HEK293 (cell line): ENCODE data around the gene TM2D3.

Experiments used
- AEBP2 ChIP-seq: fragments of 450-650 bp; formaldehyde crosslinking; IDR thresholded peaks from 2 replicates; pipeline ENCODE4 v1.5.1; 2016; ENCODE audit warnings: missing biosample characterization, missing genetic modification characterization, borderline replicate concordance
- ATF2 ChIP-seq: fragments of 450-650 bp; formaldehyde crosslinking; IDR thresholded peaks from 2 replicates; pipeline ENCODE4 v1.5.1; 2016; ENCODE audit warnings: missing biosample characterization, missing genetic modification characterization, low read depth
- BCL6B ChIP-seq: fragments of 450-650 bp; formaldehyde crosslinking; IDR thresholded peaks from 2 replicates; pipeline ENCODE4 v1.5.1; 2017; ENCODE audit warnings: missing biosample characterization, missing genetic modification characterization
- KLF17 ChIP-seq: fragments of 450-650 bp; formaldehyde crosslinking; IDR thresholded peaks from 2 replicates; pipeline ENCODE4 v1.5.1; 2016; ENCODE audit warnings: missing biosample characterization, missing genetic modification characterization
- MYNN ChIP-seq: fragments of 450-650 bp; formaldehyde crosslinking; IDR thresholded peaks from 2 replicates; pipeline ENCODE4 v1.5.1; 2016; ENCODE audit warnings: missing biosample characterization, missing genetic modification characterization, borderline replicate concordance
- PRDM2 ChIP-seq: fragments of 450-650 bp; formaldehyde crosslinking; IDR thresholded peaks from 2 replicates; pipeline ENCODE4 v1.5.1; 2016; ENCODE audit warnings: missing biosample characterization, missing genetic modification characterization, borderline replicate concordance
- TRIM28 ChIP-seq: IDR thresholded peaks from 2 replicates; pipeline ENCODE4 v1.6.1; 2011; ENCODE audit warnings: low read length, control low read depth, borderline replicate concordance
- ZBTB17 ChIP-seq: fragments of 450-650 bp; formaldehyde crosslinking; IDR thresholded peaks from 2 replicates; pipeline ENCODE4 v1.5.1; 2016; ENCODE audit warnings: missing biosample characterization, missing genetic modification characterization
- ZBTB44 ChIP-seq: fragments of 450-650 bp; IDR thresholded peaks from 2 replicates; pipeline ENCODE4 v1.5.1; 2018; ENCODE audit warnings: missing biosample characterization, mild to moderate bottlenecking, missing genetic modification characterization
- ZBTB49 ChIP-seq: fragments of 450-650 bp; formaldehyde crosslinking; IDR thresholded peaks from 2 replicates; pipeline ENCODE4 v1.5.1; 2016; ENCODE audit warnings: missing biosample characterization, missing genetic modification characterization, low read depth
- ZNF10 ChIP-seq: fragments of 450-650 bp; formaldehyde crosslinking; IDR thresholded peaks from 2 replicates; pipeline ENCODE4 v1.5.1; 2017; ENCODE audit warnings: missing biosample characterization, missing genetic modification characterization
- ZNF223 ChIP-seq: fragments of 450-650 bp; formaldehyde crosslinking; IDR thresholded peaks from 2 replicates; pipeline ENCODE4 v1.5.1; 2016; ENCODE audit warnings: missing biosample characterization, missing genetic modification characterization
- ZNF26 ChIP-seq: fragments of 450-650 bp; formaldehyde crosslinking; IDR thresholded peaks from 2 replicates; pipeline ENCODE4 v1.5.1; 2016; ENCODE audit warnings: missing biosample characterization, missing genetic modification characterization
- ZNF362 ChIP-seq: fragments of 450-650 bp; formaldehyde crosslinking; IDR thresholded peaks from 2 replicates; pipeline ENCODE4 v1.5.1; 2016; ENCODE audit warnings: missing biosample characterization, missing genetic modification characterization
- ZNF433 ChIP-seq: fragments of 450-650 bp; formaldehyde crosslinking; IDR thresholded peaks from 2 replicates; pipeline ENCODE4 v1.5.1; 2016; ENCODE audit warnings: missing biosample characterization, missing genetic modification characterization, low read depth
- ZNF501 ChIP-seq: fragments of 450-650 bp; formaldehyde crosslinking; IDR thresholded peaks from 2 replicates; pipeline ENCODE4 v1.5.1; 2016; ENCODE audit warnings: missing biosample characterization, missing genetic modification characterization
- ZNF580 ChIP-seq: fragments of 450-650 bp; formaldehyde crosslinking; IDR thresholded peaks from 2 replicates; pipeline ENCODE4 v1.5.1; 2016; ENCODE audit warnings: missing biosample characterization, missing genetic modification characterization
- ZNF664 ChIP-seq: fragments of 450-650 bp; formaldehyde crosslinking; IDR thresholded peaks from 2 replicates; pipeline ENCODE4 v1.5.1; 2016; ENCODE audit warnings: missing biosample characterization, missing genetic modification characterization
- ZNF776 ChIP-seq: fragments of 450-650 bp; formaldehyde crosslinking; IDR thresholded peaks from 2 replicates; pipeline ENCODE4 v1.5.0; 2017; ENCODE audit warnings: missing biosample characterization, missing genetic modification characterization, borderline replicate concordance

TM2D3 gene

GRCh38 chr15:101615414-101615985 is 36.7 kb downstream of the TM2D3 start (continued):
- TF ChIP-seq ZBTB49 (tag by site-specific recombination) = no peak
- TF ChIP-seq BCL6B (tag by site-specific recombination) = no peak
- no peak for TF ChIP-seq ATF2 (tag by site-specific recombination)
- no peak for TF ChIP-seq ZNF664 (tag by site-specific recombination)
- no peak for TF ChIP-seq ZNF362 (tag by site-specific recombination)
- no peak for TF ChIP-seq ZNF26 (tag by site-specific recombination)
- TF ChIP-seq ZBTB17 (tag by site-specific recombination) = no peak
- no peak for TF ChIP-seq ZNF433
- no peak for TF ChIP-seq MYNN
- TF ChIP-seq AEBP2 (tag by site-specific recombination) = no peak
- TF ChIP-seq ZBTB44 = peak; percentile 75
- peak; percentile 73; the same call in 1 of the 2 replicates for TF ChIP-seq ZNF10 (tag by site-specific recombination)
- no peak for TF ChIP-seq ZNF580
- no peak for TF ChIP-seq ZNF223 (tag by site-specific recombination)
- TF ChIP-seq TRIM28 = no peak; the same call in 1 of the 2 replicates
- 0 out of 2 replicates have a peak, but pooled peaks have one; percentile 18 for TF ChIP-seq ZNF501 (tag by site-specific recombination)
- no peak for TF ChIP-seq PRDM2
- TF ChIP-seq ZNF776 (tag by site-specific recombination) = no peak
- no peak for TF ChIP-seq KLF17 (tag by site-specific recombination)
